ENCODE results near the gene CNTF. TPM values are rescaled to one million over a fixed set of nuclear protein-coding genes. Genes with fewer than 3 reads are reported as not detected.

Gene CNTF
- total and polyA plus RNA-seq, 5 experiments from 2014 or later, result 0.15 to 3.0 (median 1.6) TPM; not detected in 1

- Mint-ChIP-seq H3K9me3 (no peaks in the 10 kb centered on the region), H3K27me3 (peaks cover 0 to 2% (median 0%) of the 10 kb centered on the region in 5 donors), H3K4me3 (peak overlapping the region; percentile 92 to 100 (median 98)), H3K36me3 (peaks cover 0 to 9% (median 7%) of the 10 kb centered on the region in 3 donors), H3K4me1 (peaks cover 26 to 78% (median 66%) of the 10 kb centered on the region in 4 donors), H3K27ac (peak overlapping the region; percentile 89 to 100 (median 100))
- peak; percentile 89 to 96 (median 91) for DNase-seq
- ATAC-seq, result peak; percentile 42 to 49
- POLR2A ChIA-PET, result interaction anchor here (0.6 to 5.4 kb wide), 7 partner anchors 10 to 975 kb away, joined by 3 to 82 read pairs (median 4); no protein-coding TSS in a partner anchor
These were observed 43.0 kb upstream of the CNTF start for GRCh38 chr11:58579192-58580129.

- peaks cover 0 to 13% (median 5%) of the 10 kb centered on the region in 3 donors for H3K36me3 Mint-ChIP-seq
- POLR2A ChIA-PET, result interaction anchor here (0.7 to 5.4 kb wide), 4 partner anchors 9 to 976 kb away, joined by 3 to 82 read pairs (median 4); no protein-coding TSS in a partner anchor
- peak overlapping the region; percentile 92 to 100 (median 98) for H3K4me3 Mint-ChIP-seq
- DNase-seq (no peak), ATAC-seq (no peak)
- peaks cover 22 to 77% (median 61%) of the 10 kb centered on the region in 4 donors for H3K4me1 Mint-ChIP-seq
- H3K27ac Mint-ChIP-seq, result peak overlapping the region in 9 of 10 donors; percentile 89 to 100 (median 98)
- H3K27me3 Mint-ChIP-seq, result peaks cover 0 to 2% (median 0%) of the 10 kb centered on the region in 5 donors
- H3K9me3 Mint-ChIP-seq, result no peaks in the 10 kb centered on the region
These were observed 42.2 kb upstream of the CNTF start for GRCh38 chr11:58580311-58580710.

- DNase-seq (no peak), ATAC-seq (no peak)
- Mint-ChIP-seq H3K36me3 (peaks cover 0 to 34% (median 6%) of the 10 kb centered on the region in 3 donors), H3K4me1 (peaks cover 20 to 75% (median 59%) of the 10 kb centered on the region in 4 donors), H3K4me3 (peak overlapping the region in 9 of 10 donors; percentile 6 to 95 (median 10)), H3K27me3 (peaks cover 0 to 2% (median 0%) of the 10 kb centered on the region in 5 donors), H3K9me3 (no peaks in the 10 kb centered on the region), H3K27ac (no peak overlapping the region)
- POLR2A ChIA-PET, result no interaction called here
These were observed 40.0 kb upstream of the CNTF start for GRCh38 chr11:58582437-58582836.

DNA sequence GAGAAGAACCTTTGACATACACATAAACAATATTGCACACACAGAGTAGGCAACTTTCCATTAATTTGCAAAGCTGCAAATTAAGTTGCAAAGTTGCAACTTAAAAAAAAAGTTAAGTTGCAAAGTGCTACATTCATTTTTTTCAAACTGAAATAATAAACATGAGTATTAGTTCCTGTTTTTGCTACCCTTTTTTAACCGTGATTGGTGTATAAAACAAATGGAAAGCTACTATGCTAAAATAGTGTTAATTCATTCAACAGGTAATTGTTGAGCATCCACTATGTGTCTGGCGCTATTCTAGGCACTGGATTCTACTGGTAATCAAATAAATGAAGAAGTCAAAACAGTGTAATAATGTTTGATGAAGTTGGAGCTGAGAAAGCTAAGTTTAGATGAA lies 35.5 kb upstream of the CNTF start:
- DNase-seq (no peak), ATAC-seq (no peak)
- POLR2A ChIA-PET, result no interaction called here
- H3K4me1 Mint-ChIP-seq, result peaks cover 17 to 76% (median 58%) of the 10 kb centered on the region in 4 donors
- no peaks in the 10 kb centered on the region for H3K27me3 Mint-ChIP-seq
- H3K27ac Mint-ChIP-seq, result peak overlapping the region in 2 of 10 donors; percentile 3 to 42
- peak overlapping the region in 1 of 10 donors; percentile 2 for H3K4me3 Mint-ChIP-seq
- no peaks in the 10 kb centered on the region for H3K9me3 Mint-ChIP-seq
- H3K36me3 Mint-ChIP-seq, result peaks cover 0 to 54% (median 11%) of the 10 kb centered on the region in 3 donors

- Mint-ChIP-seq H3K27ac (peak overlapping the region in 2 of 10 donors; percentile 5 to 65), H3K4me1 (peaks cover 33 to 80% (median 67%) of the 10 kb centered on the region in 4 donors), H3K36me3 (peaks cover 0 to 60% (median 13%) of the 10 kb centered on the region in 3 donors), H3K9me3 (no peaks in the 10 kb centered on the region), H3K4me3 (no peak overlapping the region), H3K27me3 (no peaks in the 10 kb centered on the region)
- no peak for DNase-seq
- POLR2A ChIA-PET, result no interaction called here
- ATAC-seq, result no peak
These were observed 30.8 kb upstream of the CNTF start for GRCh38 chr11:58591659-58592058.

DNA sequence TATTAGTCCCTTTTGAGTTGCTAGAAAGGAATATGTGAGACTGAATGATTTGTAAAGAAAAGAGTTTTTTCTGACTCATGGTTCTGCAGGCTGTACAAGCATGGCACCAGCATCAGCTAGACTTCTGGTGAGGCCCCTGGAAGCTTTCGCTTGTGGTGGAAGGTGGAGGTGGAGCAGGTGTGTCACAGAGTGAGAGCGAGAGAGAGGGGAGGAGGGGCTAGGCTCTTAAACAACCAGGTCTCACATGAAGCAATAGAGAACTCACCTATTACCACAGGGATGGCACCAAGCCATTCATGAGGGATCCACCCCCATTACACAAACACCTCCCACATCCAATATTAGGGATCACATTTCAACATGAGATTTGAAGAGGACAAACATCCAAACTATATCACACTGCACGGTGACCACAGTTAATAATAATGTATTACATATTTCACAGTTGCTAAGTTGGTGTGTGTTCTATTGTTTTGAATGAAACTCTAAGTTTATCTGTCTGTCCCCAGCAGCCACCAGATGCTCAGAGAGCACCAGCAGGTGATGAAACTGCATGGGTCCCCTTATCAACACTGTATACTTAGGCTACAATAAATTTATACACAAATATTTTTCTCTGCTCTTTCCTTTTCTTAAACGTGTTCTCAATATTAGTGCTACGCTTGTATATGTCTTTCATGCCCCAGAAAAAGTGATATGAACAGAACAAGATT lies 29.5 kb upstream of the CNTF start:
- no peaks in the 10 kb centered on the region for H3K27me3 Mint-ChIP-seq
- H3K36me3 Mint-ChIP-seq, result peaks cover 0 to 51% (median 13%) of the 10 kb centered on the region in 3 donors
- POLR2A ChIA-PET, result interaction anchor here (1.0 kb wide), 1 partner anchor 13 kb away, joined by 3 read pairs; no protein-coding TSS in a partner anchor
- H3K4me1 Mint-ChIP-seq, result peaks cover 39 to 80% (median 71%) of the 10 kb centered on the region in 4 donors
- peak overlapping the region in 8 of 10 donors; percentile 1 to 66 (median 26) for H3K27ac Mint-ChIP-seq
- peak; percentile 52 to 66 for ATAC-seq
- no peak for DNase-seq
- H3K4me3 Mint-ChIP-seq, result peak overlapping the region in 2 of 10 donors; percentile 1 to 3
- H3K9me3 Mint-ChIP-seq, result no peaks in the 10 kb centered on the region

GRCh38 chr11:58594826-58595225 lies 27.6 kb upstream of the CNTF start:
- Mint-ChIP-seq H3K36me3 (peaks cover 0 to 46% (median 13%) of the 10 kb centered on the region in 3 donors), H3K27ac (peak overlapping the region in 5 of 10 donors; percentile 8 to 85 (median 47))
- no peak for DNase-seq

GRCh38 chr11:58596621-58597020 lies 25.8 kb upstream of the CNTF start:
- no peak for ATAC-seq
- H3K36me3 Mint-ChIP-seq, result peaks cover 0 to 35% (median 11%) of the 10 kb centered on the region in 3 donors
- no peaks in the 10 kb centered on the region for H3K9me3 Mint-ChIP-seq
- DNase-seq, result no peak
- peak overlapping the region; percentile 25 to 86 (median 76) for H3K27ac Mint-ChIP-seq
- H3K4me1 Mint-ChIP-seq, result peaks cover 47 to 93% (median 86%) of the 10 kb centered on the region in 4 donors
- peak overlapping the region in 8 of 10 donors; percentile 22 to 62 (median 49) for H3K4me3 Mint-ChIP-seq
- H3K27me3 Mint-ChIP-seq, result no peaks in the 10 kb centered on the region
- POLR2A ChIA-PET, result no interaction called here

More at GRCh38 chr11:58594826-58595225, 27.6 kb upstream of the CNTF start:
- Mint-ChIP-seq H3K9me3 (no peaks in the 10 kb centered on the region), H3K4me3 (no peak overlapping the region), H3K27me3 (no peaks in the 10 kb centered on the region), H3K4me1 (peaks cover 45 to 88% (median 82%) of the 10 kb centered on the region in 4 donors)
- ATAC-seq, result no peak
- POLR2A ChIA-PET, result no interaction called here

DNA sequence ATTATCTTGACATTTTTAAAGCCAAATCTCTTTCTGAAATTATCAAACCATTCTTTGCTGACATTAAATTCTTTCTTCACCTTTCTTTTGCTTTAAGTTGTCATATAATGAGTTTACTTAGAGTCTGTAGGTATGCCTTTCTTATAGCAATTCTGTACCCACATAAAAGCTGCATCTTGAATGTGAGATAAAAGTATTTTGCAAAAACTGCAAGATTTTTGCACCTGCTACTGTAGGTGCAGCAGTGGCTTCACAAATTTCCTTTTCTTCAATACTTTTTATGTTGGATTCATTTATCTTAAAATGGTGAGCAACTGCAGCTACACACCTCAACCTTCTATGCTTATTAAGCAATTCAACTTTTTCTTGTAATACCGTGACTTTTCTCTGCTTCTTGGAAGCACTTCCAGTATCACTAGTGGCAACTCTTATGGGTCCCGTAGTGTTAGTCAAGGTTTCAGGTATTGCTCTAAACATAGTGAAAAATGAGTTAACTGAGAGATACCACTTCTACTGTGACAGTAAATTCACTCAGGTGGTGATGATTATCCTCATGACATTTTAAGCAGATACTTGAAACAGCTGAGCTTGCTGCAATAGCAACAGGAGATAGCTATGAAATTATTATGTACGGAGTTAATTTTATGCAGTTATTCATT lies 24.9 kb upstream of the CNTF start:
- H3K27ac Mint-ChIP-seq, result peak overlapping the region; percentile 15 to 86 (median 66)

DNA sequence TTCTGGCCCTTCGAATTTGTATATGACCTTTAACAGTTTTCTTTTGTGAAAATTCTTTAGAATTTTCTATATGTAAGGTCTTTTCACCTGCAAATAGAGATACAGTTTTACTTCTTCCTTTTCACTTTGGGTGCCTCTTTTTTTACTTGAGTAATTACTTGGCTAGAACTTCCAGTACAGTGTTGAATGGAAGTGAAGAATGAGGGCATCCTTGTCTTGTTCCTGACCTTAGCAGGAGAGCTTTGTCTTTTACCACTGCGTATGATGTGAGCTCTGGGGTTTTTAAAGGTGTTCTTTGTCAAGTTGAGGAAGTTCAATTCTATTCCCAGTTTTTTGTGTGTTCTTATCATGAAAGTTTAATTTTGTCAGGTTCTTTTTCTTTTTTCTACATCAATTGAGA lies 22.0 kb upstream of the CNTF start:
- Mint-ChIP-seq H3K4me3 (peak overlapping the region in 2 of 10 donors; percentile 27 to 39), H3K9me3 (no peaks in the 10 kb centered on the region), H3K27ac (peak overlapping the region in 3 of 10 donors; percentile 20 to 44 (median 42)), H3K27me3 (no peaks in the 10 kb centered on the region), H3K36me3 (peaks cover 8 to 36% (median 24%) of the 10 kb centered on the region in 3 donors), H3K4me1 (peaks cover 49 to 94% (median 92%) of the 10 kb centered on the region in 4 donors)
- DNase-seq (no peak), ATAC-seq (no peak)
- POLR2A ChIA-PET, result no interaction called here

More for the DNA sequence above, 24.9 kb upstream of the CNTF start:
- Mint-ChIP-seq H3K27me3 (no peaks in the 10 kb centered on the region), H3K36me3 (peaks cover under 1 to 35% (median 12%) of the 10 kb centered on the region in 3 donors), H3K9me3 (no peaks in the 10 kb centered on the region), H3K4me1 (peaks cover 45 to 91% (median 88%) of the 10 kb centered on the region in 4 donors), H3K4me3 (peak overlapping the region; percentile 15 to 71 (median 46))
- POLR2A ChIA-PET, result interaction anchor here (0.8 to 1.1 kb wide), 3 partner anchors 9 to 53 kb away, joined by 3 to 4 read pairs (median 3); no protein-coding TSS in a partner anchor
- DNase-seq, result no peak
- ATAC-seq, result peak; percentile 33 to 49

DNA sequence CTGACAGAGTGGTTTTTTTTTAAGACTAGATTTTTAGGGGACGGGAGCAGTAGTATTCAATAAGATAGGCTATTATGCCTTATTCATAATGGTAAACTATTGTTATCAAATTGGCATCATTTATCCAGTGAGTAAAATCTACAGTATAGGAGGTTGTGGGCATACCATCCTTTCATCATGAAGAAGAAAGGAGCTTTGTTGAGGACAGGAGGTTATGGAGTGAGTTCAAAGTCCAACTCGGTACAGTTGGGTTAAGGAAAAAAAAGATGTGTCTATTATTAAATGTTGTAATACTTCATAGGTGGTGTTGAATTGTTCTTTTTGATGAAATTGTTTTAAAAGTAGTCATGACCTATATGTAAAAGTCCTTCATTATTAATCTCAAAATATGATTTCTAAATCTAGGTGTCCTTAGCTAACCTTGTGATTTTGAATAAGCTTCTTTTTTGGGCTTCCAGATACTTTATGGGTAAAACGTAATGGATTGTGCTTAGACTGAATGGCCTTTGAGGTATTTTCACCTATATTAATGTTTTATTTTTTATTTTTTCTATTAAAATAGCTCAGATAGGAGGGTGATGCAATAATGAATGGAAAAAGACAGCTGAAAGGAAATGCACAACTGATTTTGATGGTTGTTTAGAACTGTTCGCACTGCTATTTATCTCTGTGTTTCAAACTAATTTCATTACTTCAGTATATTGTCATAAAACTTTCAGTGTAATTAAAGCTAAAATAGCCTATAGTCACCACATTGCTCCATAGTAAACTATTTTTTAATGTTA lies 15.3 kb upstream of the CNTF start:
- no peak for DNase-seq
- no peak for ATAC-seq
- POLR2A ChIA-PET, result interaction anchor here (1.4 to 1.7 kb wide), 2 partner anchors 10 to 29 kb away, joined by 3 to 4 read pairs; no protein-coding TSS in a partner anchor
- H3K27ac Mint-ChIP-seq, result peak overlapping the region in 7 of 10 donors; percentile 5 to 86 (median 58)
- no peaks in the 10 kb centered on the region for H3K27me3 Mint-ChIP-seq
- H3K4me3 Mint-ChIP-seq, result peak overlapping the region in 6 of 10 donors; percentile 1 to 59 (median 31)
- no peaks in the 10 kb centered on the region for H3K9me3 Mint-ChIP-seq
- peaks cover 35 to 66% (median 60%) of the 10 kb centered on the region in 4 donors for H3K4me1 Mint-ChIP-seq
- peaks cover 11 to 58% (median 37%) of the 10 kb centered on the region in 3 donors for H3K36me3 Mint-ChIP-seq
